HL-60 (cell line): Measurements from ENCODE around the gene ESR1.

Source experiments
- POLR2AphosphoS5 ChIP-seq: IDR thresholded peaks from 2 replicates; pipeline ENCODE4 v1.6.1; 2012; ENCODE audit warnings: low read depth
- TF ChIP-seq, protein P1 (sequence below): IDR thresholded peaks from one replicate; pipeline ENCODE4 v1.5.1; 2011; ENCODE audit warnings: low read length, control low read depth, inconsistent platforms; ENCODE audit not compliant: insufficient read depth

DNA sequence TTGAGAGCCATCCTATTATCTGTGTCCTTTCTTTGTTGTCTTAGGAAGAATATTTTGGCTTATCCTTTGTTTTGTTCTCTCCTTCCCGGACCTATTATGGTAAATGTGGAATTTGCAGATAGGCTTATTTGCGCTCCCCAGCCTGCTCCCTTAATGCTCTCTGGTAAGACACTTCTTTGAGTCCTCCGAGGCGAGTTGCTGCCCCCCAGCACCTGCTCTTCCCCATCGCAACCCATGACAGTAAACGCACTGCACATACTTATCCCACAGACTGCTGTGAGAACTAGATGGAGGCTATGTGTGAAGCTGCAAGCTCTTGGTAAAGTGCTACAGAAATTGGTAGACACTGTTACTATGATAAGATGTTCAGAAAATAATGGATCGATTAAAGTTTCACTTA lies 47.0 kb upstream of the ESR1 start:
- TF ChIP-seq, protein P1, sequence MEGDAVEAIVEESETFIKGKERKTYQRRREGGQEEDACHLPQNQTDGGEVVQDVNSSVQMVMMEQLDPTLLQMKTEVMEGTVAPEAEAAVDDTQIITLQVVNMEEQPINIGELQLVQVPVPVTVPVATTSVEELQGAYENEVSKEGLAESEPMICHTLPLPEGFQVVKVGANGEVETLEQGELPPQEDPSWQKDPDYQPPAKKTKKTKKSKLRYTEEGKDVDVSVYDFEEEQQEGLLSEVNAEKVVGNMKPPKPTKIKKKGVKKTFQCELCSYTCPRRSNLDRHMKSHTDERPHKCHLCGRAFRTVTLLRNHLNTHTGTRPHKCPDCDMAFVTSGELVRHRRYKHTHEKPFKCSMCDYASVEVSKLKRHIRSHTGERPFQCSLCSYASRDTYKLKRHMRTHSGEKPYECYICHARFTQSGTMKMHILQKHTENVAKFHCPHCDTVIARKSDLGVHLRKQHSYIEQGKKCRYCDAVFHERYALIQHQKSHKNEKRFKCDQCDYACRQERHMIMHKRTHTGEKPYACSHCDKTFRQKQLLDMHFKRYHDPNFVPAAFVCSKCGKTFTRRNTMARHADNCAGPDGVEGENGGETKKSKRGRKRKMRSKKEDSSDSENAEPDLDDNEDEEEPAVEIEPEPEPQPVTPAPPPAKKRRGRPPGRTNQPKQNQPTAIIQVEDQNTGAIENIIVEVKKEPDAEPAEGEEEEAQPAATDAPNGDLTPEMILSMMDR = no peak
- TF ChIP-seq POLR2AphosphoS5 = no peak
